Measurements from ENCODE around the gene PHACTR1.

Gene PHACTR1

GRCh38 chr6:13282393-13283069 is 566.0 kb downstream of the PHACTR1 start:
- no peak for TF ChIP-seq YY1 (IDR thresholded peaks at IDR 0.05; ENCODE audit: low read depth)
- no peak for TF ChIP-seq CEBPB (IDR thresholded peaks at IDR 0.05)
- no peak for TF ChIP-seq RAD21 (IDR thresholded peaks at IDR 0.05; ENCODE audit: low read depth)
- TF ChIP-seq FOXM1 (IDR thresholded peaks at IDR 0.05; ENCODE audit: borderline replicate concordance, low read depth) = no peak
- no peak for TF ChIP-seq NFIC (IDR thresholded peaks at IDR 0.05)
- TF ChIP-seq, protein P1, sequence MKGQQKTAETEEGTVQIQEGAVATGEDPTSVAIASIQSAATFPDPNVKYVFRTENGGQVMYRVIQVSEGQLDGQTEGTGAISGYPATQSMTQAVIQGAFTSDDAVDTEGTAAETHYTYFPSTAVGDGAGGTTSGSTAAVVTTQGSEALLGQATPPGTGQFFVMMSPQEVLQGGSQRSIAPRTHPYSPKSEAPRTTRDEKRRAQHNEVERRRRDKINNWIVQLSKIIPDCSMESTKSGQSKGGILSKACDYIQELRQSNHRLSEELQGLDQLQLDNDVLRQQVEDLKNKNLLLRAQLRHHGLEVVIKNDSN (IDR thresholded peaks at IDR 0.05) = no peak
- no peak for TF ChIP-seq ZBTB7A (IDR thresholded peaks at IDR 0.05; ENCODE audit: low read depth)
- no peak for TF ChIP-seq TEAD4 (IDR thresholded peaks at IDR 0.05)
- no peak for TF ChIP-seq EGR1 (IDR thresholded peaks at IDR 0.05)
- no peak for TF ChIP-seq EP300 (IDR thresholded peaks at IDR 0.05; ENCODE audit: borderline replicate concordance)
- no peak for TF ChIP-seq TCF12 (IDR thresholded peaks at IDR 0.05; ENCODE audit: low read depth)
- TF ChIP-seq CREB1 (IDR thresholded peaks at IDR 0.05; ENCODE audit: low read depth) = no peak
- no peak for TF ChIP-seq MAX (IDR thresholded peaks at IDR 0.05)
- TF ChIP-seq, protein P2, sequence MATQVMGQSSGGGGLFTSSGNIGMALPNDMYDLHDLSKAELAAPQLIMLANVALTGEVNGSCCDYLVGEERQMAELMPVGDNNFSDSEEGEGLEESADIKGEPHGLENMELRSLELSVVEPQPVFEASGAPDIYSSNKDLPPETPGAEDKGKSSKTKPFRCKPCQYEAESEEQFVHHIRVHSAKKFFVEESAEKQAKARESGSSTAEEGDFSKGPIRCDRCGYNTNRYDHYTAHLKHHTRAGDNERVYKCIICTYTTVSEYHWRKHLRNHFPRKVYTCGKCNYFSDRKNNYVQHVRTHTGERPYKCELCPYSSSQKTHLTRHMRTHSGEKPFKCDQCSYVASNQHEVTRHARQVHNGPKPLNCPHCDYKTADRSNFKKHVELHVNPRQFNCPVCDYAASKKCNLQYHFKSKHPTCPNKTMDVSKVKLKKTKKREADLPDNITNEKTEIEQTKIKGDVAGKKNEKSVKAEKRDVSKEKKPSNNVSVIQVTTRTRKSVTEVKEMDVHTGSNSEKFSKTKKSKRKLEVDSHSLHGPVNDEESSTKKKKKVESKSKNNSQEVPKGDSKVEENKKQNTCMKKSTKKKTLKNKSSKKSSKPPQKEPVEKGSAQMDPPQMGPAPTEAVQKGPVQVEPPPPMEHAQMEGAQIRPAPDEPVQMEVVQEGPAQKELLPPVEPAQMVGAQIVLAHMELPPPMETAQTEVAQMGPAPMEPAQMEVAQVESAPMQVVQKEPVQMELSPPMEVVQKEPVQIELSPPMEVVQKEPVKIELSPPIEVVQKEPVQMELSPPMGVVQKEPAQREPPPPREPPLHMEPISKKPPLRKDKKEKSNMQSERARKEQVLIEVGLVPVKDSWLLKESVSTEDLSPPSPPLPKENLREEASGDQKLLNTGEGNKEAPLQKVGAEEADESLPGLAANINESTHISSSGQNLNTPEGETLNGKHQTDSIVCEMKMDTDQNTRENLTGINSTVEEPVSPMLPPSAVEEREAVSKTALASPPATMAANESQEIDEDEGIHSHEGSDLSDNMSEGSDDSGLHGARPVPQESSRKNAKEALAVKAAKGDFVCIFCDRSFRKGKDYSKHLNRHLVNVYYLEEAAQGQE (IDR thresholded peaks at IDR 0.05; ENCODE audit: low read depth) = no peak
- TF ChIP-seq TAF1 (IDR thresholded peaks at IDR 0.05; ENCODE audit: low read depth) = no peak

- TF ChIP-seq NFIC (IDR thresholded peaks at IDR 0.05) = no peak
- TF ChIP-seq EGR1 (IDR thresholded peaks at IDR 0.05) = no peak
- TF ChIP-seq TCF12 (IDR thresholded peaks at IDR 0.05; ENCODE audit: low read depth) = no peak
- no peak for TF ChIP-seq EP300 (IDR thresholded peaks at IDR 0.05; ENCODE audit: borderline replicate concordance)
- TF ChIP-seq TAF1 (IDR thresholded peaks at IDR 0.05; ENCODE audit: low read depth) = no peak
- no peak for TF ChIP-seq ZBTB7A (IDR thresholded peaks at IDR 0.05; ENCODE audit: low read depth)
- no peak for TF ChIP-seq MAX (IDR thresholded peaks at IDR 0.05)
- no peak for TF ChIP-seq CREB1 (IDR thresholded peaks at IDR 0.05; ENCODE audit: low read depth)
- no peak for TF ChIP-seq FOXM1 (IDR thresholded peaks at IDR 0.05; ENCODE audit: borderline replicate concordance, low read depth)
- no peak for TF ChIP-seq CEBPB (IDR thresholded peaks at IDR 0.05)
These were observed 566.8 kb downstream of the PHACTR1 start for GRCh38 chr6:13283331-13283730.

DNA sequence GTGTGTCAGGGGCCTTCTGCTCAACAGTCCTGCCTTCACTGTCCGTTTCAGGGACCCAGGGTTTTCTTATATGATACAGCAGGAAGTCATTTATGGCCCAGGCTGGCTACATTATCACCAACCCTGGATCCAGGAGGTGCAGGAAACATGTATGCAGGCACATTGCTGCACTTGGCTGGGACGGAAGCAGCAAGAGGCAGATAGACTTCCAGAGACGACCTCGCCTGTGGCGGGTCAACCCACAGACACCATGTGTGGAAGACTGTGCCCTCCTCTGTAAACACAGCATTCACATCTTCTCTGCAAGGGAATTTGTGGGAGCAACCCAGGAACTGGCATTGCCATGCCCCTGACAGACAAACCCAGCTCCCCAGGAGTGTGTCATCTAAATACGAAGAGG is 568.1 kb downstream of the PHACTR1 start:
- no peak for TF ChIP-seq EGR1 (IDR thresholded peaks at IDR 0.05)
- no peak for TF ChIP-seq ZBTB7A (IDR thresholded peaks at IDR 0.05; ENCODE audit: low read depth)
- no peak for TF ChIP-seq YY1 (IDR thresholded peaks at IDR 0.05; ENCODE audit: low read depth)
- TF ChIP-seq TAF1 (IDR thresholded peaks at IDR 0.05; ENCODE audit: low read depth) = no peak
- no peak for TF ChIP-seq TCF12 (IDR thresholded peaks at IDR 0.05; ENCODE audit: low read depth)
- no peak for TF ChIP-seq RAD21 (IDR thresholded peaks at IDR 0.05; ENCODE audit: low read depth)
- TF ChIP-seq, protein P2 (IDR thresholded peaks at IDR 0.05; ENCODE audit: low read depth) = no peak
- no peak for TF ChIP-seq TEAD4 (IDR thresholded peaks at IDR 0.05)
- no peak for TF ChIP-seq CREB1 (IDR thresholded peaks at IDR 0.05; ENCODE audit: low read depth)

GRCh38 chr6:13285705-13286104 is 569.1 kb downstream of the PHACTR1 start:
- no peak for TF ChIP-seq YY1 (IDR thresholded peaks at IDR 0.05; ENCODE audit: low read depth)
- TF ChIP-seq EP300 (IDR thresholded peaks at IDR 0.05; ENCODE audit: borderline replicate concordance) = no peak
- no peak for TF ChIP-seq EGR1 (IDR thresholded peaks at IDR 0.05)
- no peak for TF ChIP-seq FOXM1 (IDR thresholded peaks at IDR 0.05; ENCODE audit: borderline replicate concordance, low read depth)

- no peak for TF ChIP-seq NFIC (IDR thresholded peaks at IDR 0.05)
- TF ChIP-seq CEBPB (IDR thresholded peaks at IDR 0.05) = no peak
- TF ChIP-seq TEAD4 (IDR thresholded peaks at IDR 0.05) = no peak
- no peak for TF ChIP-seq TCF12 (IDR thresholded peaks at IDR 0.05; ENCODE audit: low read depth)
These were observed 569.6 kb downstream of the PHACTR1 start for GRCh38 chr6:13286181-13286580.

GRCh38 chr6:13287104-13287503 is 570.5 kb downstream of the PHACTR1 start:
- no peak for TF ChIP-seq RAD21 (IDR thresholded peaks at IDR 0.05; ENCODE audit: low read depth)
- TF ChIP-seq TAF1 (IDR thresholded peaks at IDR 0.05; ENCODE audit: low read depth) = no peak
- TF ChIP-seq, protein P2 (IDR thresholded peaks at IDR 0.05; ENCODE audit: low read depth) = no peak
- no peak for TF ChIP-seq YY1 (IDR thresholded peaks at IDR 0.05; ENCODE audit: low read depth)
- no peak for TF ChIP-seq TCF12 (IDR thresholded peaks at IDR 0.05; ENCODE audit: low read depth)
- TF ChIP-seq EP300 (IDR thresholded peaks at IDR 0.05; ENCODE audit: borderline replicate concordance) = no peak
- TF ChIP-seq ZBTB7A (IDR thresholded peaks at IDR 0.05; ENCODE audit: low read depth) = no peak
- TF ChIP-seq EGR1 (IDR thresholded peaks at IDR 0.05) = no peak
- TF ChIP-seq FOXM1 (IDR thresholded peaks at IDR 0.05; ENCODE audit: borderline replicate concordance, low read depth) = no peak
- no peak for TF ChIP-seq TEAD4 (IDR thresholded peaks at IDR 0.05)
- TF ChIP-seq CEBPB (IDR thresholded peaks at IDR 0.05) = no peak
- TF ChIP-seq MAX (IDR thresholded peaks at IDR 0.05) = no peak

Measured in Ishikawa (cell line).